Common myeloid progenitor, CD34-positive (primary cell): ENCODE data around the gene NIT1.

ENCODE experiments used
- CTCF ChIA-PET: fragments of 350-600 bp; sonication (Branson Sonifier 250); formaldehyde crosslinking; loops from one replicate; lab custom pipeline; 2021; ENCODE audit warnings: antibody characterized with exemption; lab: Charles Lee
- POLR2A ChIA-PET: fragments of 350-600 bp; sonication (Branson Sonifier 250); formaldehyde crosslinking; loops from one replicate; lab custom pipeline; 2021; ENCODE audit warnings: antibody characterized with exemption; lab: Charles Lee
- DNase-seq, 3 donors: peaks; one replicate each; pipeline versions ENCODE4 v3.0.0 to v3.0.0-alpha.2; 2013
- H3K27ac ChIP-seq, 2 experiments: 1 replicate in 1 of 2; 2 replicates in 1 of 2; pipeline ENCODE4 v1.7.0; 2013; ENCODE audit warnings: inconsistent platforms in 2 of 2, low read length in 2 of 2, mild to moderate bottlenecking in 2 of 2, low read depth in 1 of 2, moderate library complexity in 1 of 2; ENCODE audit not compliant: severe bottlenecking in 2 of 2, insufficient read depth in 1 of 2, poor library complexity in 1 of 2
- H3K27me3 ChIP-seq, 5 experiments: replicated peaks in 2 of 5; 1 replicate in 3 of 5; 2 replicates in 2 of 5; pipeline versions ENCODE4 v1.6.1 to v1.7.0; 2013; ENCODE audit warnings: low read length in 4 of 5, mild to moderate bottlenecking in 2 of 5, moderate library complexity in 2 of 5, inconsistent platforms in 1 of 5; ENCODE audit not compliant: insufficient read depth in 5 of 5, control insufficient read depth in 4 of 5
- H3K36me3 ChIP-seq, 4 experiments: 1 replicate in 2 of 4; 2 replicates in 2 of 4; pipeline versions ENCODE4 v1.6.1 to v1.7.0; 2013; ENCODE audit warnings: low read length in 3 of 4, control low read depth in 1 of 4, mild to moderate bottlenecking in 1 of 4; ENCODE audit not compliant: control insufficient read depth in 4 of 4, insufficient read depth in 4 of 4
- H3K4me1 ChIP-seq, 4 experiments: 1 replicate in 3 of 4; 2 replicates in 1 of 4; pipeline versions ENCODE4 v1.6.1 to v1.7.1; 2013; ENCODE audit warnings: low read length in 3 of 4, mild to moderate bottlenecking in 3 of 4, control low read depth in 1 of 4, inconsistent platforms in 1 of 4, moderate library complexity in 1 of 4; ENCODE audit not compliant: control insufficient read depth in 4 of 4, insufficient read depth in 4 of 4; ENCODE audit errors: control extremely low read depth in 1 of 4
- H3K4me3 ChIP-seq, 7 experiments: 1 replicate in 4 of 7; 2 replicates in 3 of 7; pipeline versions ENCODE4 v1.5.1 to v1.7.0; 2013; ENCODE audit warnings: mild to moderate bottlenecking in 7 of 7, low read length in 6 of 7, moderate library complexity in 6 of 7, inconsistent platforms in 2 of 7, low read depth in 2 of 7, control low read depth in 1 of 7; ENCODE audit not compliant: insufficient read depth in 4 of 7, control insufficient read depth in 1 of 7; ENCODE audit errors: extremely low read depth in 1 of 7
- H3K9me3 ChIP-seq, 5 experiments: 1 replicate in 4 of 5; 2 replicates in 1 of 5; pipeline versions ENCODE4 v1.6.1 to v1.7.1; 2013; ENCODE audit warnings: low read length in 4 of 5, mild to moderate bottlenecking in 2 of 5, inconsistent platforms in 1 of 5, low read depth in 1 of 5, moderate library complexity in 1 of 5; ENCODE audit not compliant: control insufficient read depth in 4 of 5, insufficient read depth in 2 of 5; ENCODE audit errors: control extremely low read depth in 1 of 5
- whole genome bisulfite sequencing: methylation state at CpG from one replicate; pipeline ENCODE4 v1.1.5; 2013; ENCODE audit not compliant: insufficient coverage; 5-methylcytosine and 5-hydroxymethylcytosine counted together

Gene NIT1

DNA sequence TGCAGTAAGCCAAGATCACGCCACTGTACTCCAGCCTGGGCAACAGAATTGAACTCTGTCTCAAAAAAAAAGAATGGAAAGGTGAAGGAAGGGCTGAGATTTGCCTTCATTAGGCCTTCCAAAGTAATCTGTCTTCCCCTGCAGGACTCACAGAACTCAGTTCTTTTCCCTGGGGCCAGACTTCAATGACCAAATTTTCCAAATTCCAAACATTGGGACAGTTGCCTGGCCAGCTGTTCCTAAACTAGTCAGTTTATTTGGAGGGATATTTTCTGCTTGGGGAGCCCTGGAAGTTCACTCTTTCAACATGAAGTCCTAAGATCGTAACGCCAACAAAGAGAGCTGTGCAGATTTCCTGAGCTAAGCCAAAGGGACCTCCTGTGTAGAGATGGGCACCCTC lies 20.0 kb downstream of the NIT1 start:
- no peaks in the 10 kb centered on the region for H3K9me3 ChIP-seq
- H3K4me1 ChIP-seq = peaks cover 0 to 17% (median 7%) of the 10 kb centered on the region in 4 experiments
- ChIA-PET CTCF (interaction anchor here (0.6 to 11.2 kb wide), 19 partner anchors 10 to 542 kb away, joined by 3 to 118 read pairs (median 7); partner anchors contain the start of genes ARHGAP30, KLHDC9, PPOX and UFC1), POLR2A (no interaction called here)
- WGBS = 88% methylated on average over 1 of the region's 3 CpGs
- H3K36me3 ChIP-seq = peaks cover 0 to 2% (median 0%) of the 10 kb centered on the region in 4 experiments
- no peaks in the 10 kb centered on the region for H3K27me3 ChIP-seq
- H3K27ac ChIP-seq = no peak overlapping the region
- H3K4me3 ChIP-seq = no peak overlapping the region
- no peak for DNase-seq

DNA sequence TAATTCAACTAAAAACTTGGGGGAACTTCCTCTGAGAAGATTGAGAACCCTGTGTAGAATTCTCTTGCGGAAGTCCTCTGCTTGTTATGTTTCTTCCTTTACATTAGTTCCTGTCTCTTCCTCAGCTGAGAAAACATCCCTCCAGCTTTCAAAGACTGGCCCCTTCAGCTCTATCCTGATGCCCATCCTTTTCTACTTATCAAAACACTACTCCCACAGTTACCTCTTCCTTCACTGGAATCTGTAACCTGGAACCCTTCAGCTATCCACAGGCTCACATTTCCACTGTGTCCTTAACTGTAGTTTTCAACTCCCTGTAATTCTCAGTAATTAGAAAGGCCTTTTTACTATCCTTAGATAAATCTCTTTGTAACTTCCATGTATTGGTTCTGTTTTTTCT lies 20.5 kb downstream of the NIT1 start:
- no peak for DNase-seq
- POLR2A ChIA-PET = no interaction called here
- Histone ChIP-seq H3K4me3 (no peak overlapping the region), H3K9me3 (no peaks in the 10 kb centered on the region), H3K4me1 (peaks cover 0 to 14% (median 4%) of the 10 kb centered on the region in 4 experiments), H3K27ac (no peak overlapping the region), H3K27me3 (no peaks in the 10 kb centered on the region), H3K36me3 (peaks cover 0 to 2% (median 0%) of the 10 kb centered on the region in 4 experiments)
- CTCF ChIA-PET = interaction anchor here (0.8 to 11.2 kb wide), 23 partner anchors 9 to 148 kb away, joined by 3 to 118 read pairs (median 7); partner anchors contain the start of genes ARHGAP30, KLHDC9, NIT1 and PFDN2
- no CpG with 5 or more reads among the region's 1 CpG for WGBS

DNA sequence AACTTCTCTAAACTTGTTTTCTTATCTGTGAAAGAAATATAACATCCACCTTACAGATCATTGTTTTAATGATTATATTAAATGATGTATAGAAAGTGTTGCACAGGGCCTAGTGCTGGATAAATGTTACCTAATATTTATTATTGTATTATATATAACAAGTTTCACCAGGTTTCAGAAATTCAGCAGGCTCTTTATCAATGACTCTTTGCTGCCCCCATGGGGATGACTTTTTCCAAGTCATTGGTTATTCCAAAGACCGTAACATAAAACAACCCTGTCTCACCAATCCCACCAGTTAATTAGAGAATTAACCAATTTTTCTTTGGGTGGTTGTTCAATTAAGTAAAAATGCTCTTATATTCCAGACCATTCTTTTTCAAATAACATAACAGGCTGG lies 21.9 kb downstream of the NIT1 start:
- peak; percentile 69 to 84 (median 74) for DNase-seq
- Histone ChIP-seq H3K36me3 (peaks cover 0 to 2% (median 0%) of the 10 kb centered on the region in 4 experiments), H3K4me3 (no peak overlapping the region), H3K27ac (no peak overlapping the region), H3K4me1 (peaks cover 0 to 12% (median 0%) of the 10 kb centered on the region in 4 experiments), H3K9me3 (no peaks in the 10 kb centered on the region), H3K27me3 (no peaks in the 10 kb centered on the region)
- ChIA-PET POLR2A (interaction anchor here (1.1 kb wide), 1 partner anchor 41 kb away, joined by 3 read pairs; the partner anchor contains the start of gene KLHDC9), CTCF (interaction anchor here (0.9 to 11.2 kb wide), 18 partner anchors 10 to 149 kb away, joined by 3 to 118 read pairs (median 8); partner anchors contain the start of genes ARHGAP30, KLHDC9, NECTIN4 and NIT1)
- WGBS = no CpG with 5 or more reads among the region's 1 CpG

DNA sequence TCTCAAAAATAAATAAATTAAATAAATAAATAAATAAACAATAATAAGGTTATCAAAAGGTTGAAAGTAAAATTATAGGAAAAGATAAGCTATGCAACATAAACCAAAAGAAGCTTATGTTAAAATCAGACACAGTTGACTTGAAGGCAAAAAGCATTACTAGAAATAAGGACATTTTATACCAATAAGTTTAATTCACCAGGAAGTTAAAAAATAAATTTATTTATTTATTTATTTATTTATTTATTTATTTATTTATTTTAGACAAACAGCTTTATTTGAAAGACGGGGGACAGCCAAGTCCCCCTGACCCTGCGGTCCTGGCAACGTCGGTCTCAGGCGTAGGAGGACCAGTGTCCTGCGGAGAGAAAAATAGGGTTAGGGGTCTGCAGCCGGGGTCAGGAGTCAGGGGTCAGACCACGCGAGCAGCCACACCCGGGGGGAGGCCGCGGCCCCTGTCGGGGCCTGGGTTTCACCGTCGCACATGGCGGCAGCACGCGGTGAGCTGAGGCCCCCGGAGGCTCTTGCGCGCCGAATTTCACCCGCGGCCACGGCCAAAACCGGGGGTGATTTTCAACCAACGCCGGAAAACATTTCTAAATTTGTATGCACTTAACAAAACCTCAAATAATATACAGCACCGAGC lies 23.0 kb downstream of the NIT1 start:
- no peaks in the 10 kb centered on the region for H3K9me3 ChIP-seq
- H3K4me1 ChIP-seq = peaks cover 0 to 12% (median 0%) of the 10 kb centered on the region in 4 experiments
- H3K27me3 ChIP-seq = no peaks in the 10 kb centered on the region
- H3K4me3 ChIP-seq = no peak overlapping the region
- ChIA-PET CTCF (interaction anchor here (0.5 to 11.2 kb wide), 20 partner anchors 8 to 460 kb away, joined by 3 to 118 read pairs (median 5); partner anchors contain the start of genes ARHGAP30, DEDD, KLHDC9 and NECTIN4), POLR2A (interaction anchor here (0.6 to 0.7 kb wide), 4 partner anchors 8 to 82 kb away, joined by 3 to 7 read pairs (median 5); partner anchors contain the start of genes DEDD, NIT1 and PFDN2)
- peaks cover 0 to 2% (median 0%) of the 10 kb centered on the region in 4 experiments for H3K36me3 ChIP-seq
- H3K27ac ChIP-seq = no peak overlapping the region
- DNase-seq = no peak
- WGBS = 95% methylated on average over 18 of the region's 29 CpGs

DNA sequence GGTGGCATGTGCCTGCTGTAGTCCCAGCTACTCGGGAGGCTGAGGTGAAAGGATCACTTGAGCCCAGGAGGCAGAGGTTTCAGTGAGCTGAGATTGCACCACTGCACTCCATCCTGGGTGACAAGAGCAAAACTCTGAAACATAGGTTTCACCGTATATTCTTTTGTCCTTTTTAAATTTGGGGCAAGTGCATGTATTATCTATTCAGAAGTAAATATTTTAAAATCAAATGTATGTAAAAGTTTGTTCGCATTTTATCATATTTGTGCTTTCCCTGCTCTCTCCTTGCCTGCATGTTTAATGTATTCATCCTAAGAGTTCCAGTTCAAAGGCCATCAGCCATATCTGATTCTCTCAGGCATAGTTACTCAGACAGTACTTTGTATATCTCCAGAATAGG lies 27.9 kb downstream of the NIT1 start:
- ChIA-PET CTCF (no interaction called here), POLR2A (no interaction called here)
- Histone ChIP-seq H3K27me3 (no peaks in the 10 kb centered on the region), H3K9me3 (no peaks in the 10 kb centered on the region), H3K4me1 (no peaks in the 10 kb centered on the region), H3K27ac (no peak overlapping the region), H3K36me3 (no peaks in the 10 kb centered on the region), H3K4me3 (no peak overlapping the region)
- DNase-seq = no peak
- WGBS = 100% methylated on average over 1 of the region's 3 CpGs

DNA sequence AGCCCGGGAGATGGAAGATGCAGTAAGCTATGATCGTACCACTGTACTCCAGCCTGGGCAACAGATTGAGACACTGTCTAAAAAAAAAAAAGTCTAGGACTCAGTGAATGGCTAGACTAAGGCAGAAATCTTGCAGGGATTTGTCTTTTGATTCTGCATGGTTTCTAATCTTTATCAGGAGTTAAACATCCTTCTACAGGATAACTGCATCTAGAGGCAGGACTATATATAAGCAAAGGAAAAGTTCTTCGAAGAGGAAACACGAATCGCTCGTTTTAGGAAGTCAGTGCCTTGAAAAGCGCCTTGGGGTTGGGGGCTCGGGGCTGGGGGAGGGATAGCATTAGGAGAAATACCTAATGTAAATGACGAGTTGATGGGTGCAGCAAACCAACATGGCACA lies 35.3 kb downstream of the NIT1 start:
- CTCF ChIA-PET = interaction anchor here (0.9 to 5.5 kb wide), 4 partner anchors 16 to 82 kb away, joined by 3 to 29 read pairs (median 4); partner anchors contain the start of gene DEDD
- no peaks in the 10 kb centered on the region for H3K9me3 ChIP-seq
- H3K4me1 ChIP-seq = peaks cover 2 to 15% (median 13%) of the 10 kb centered on the region in 4 experiments
- peak overlapping the region in 6 of 7 experiments; percentile 77 to 99 (median 96) for H3K4me3 ChIP-seq
- POLR2A ChIA-PET = interaction anchor here (0.8 to 1.4 kb wide), 2 partner anchors 13 to 56 kb away, joined by 5 to 6 read pairs; partner anchors contain the start of gene PPOX
- H3K27me3 ChIP-seq = no peaks in the 10 kb centered on the region
- peak in 1 of 3 donors; percentile 29 for DNase-seq
- H3K27ac ChIP-seq = peak overlapping the region; percentile 98
- peaks cover 7 to 12% (median 11%) of the 10 kb centered on the region in 4 experiments for H3K36me3 ChIP-seq
- 62% methylated on average over 2 of the region's 9 CpGs for WGBS
